ENCODE results near the gene AXDND1. TPM values are rescaled to one million over a fixed set of nuclear protein-coding genes. Genes with fewer than 3 reads are reported as not detected.

AXDND1 gene
- polyA plus RNA-seq, 1 donor (not counting 4 experiments of a cell fraction or from before 2014, with no cell fraction given), result 0.04 TPM

GRCh38 chr1:179541774-179542173 is 176.0 kb downstream of the AXDND1 start:
- Histone ChIP-seq H3K79me2 (ENCODE audit: control insufficient read depth, insufficient read depth, low read length) (no peaks in the 10 kb centered on the region), H3K9me1 (ENCODE audit: control insufficient read depth, extremely low read depth, insufficient read depth, low read length) (no peaks in the 10 kb centered on the region), H3K4me3 (ENCODE audit: control insufficient read depth in 2 of 3, extremely low read depth in 1 of 3, insufficient read depth in 2 of 3, low read depth in 1 of 3, low read length in 3 of 3) (no peak overlapping the region), H4K20me1 (ENCODE audit: control insufficient read depth, extremely low read depth, insufficient read depth, low read length) (no peaks in the 10 kb centered on the region), H3K9me3 (ENCODE audit: control insufficient read depth, low read depth, low read length) (no peaks in the 10 kb centered on the region), H2AFZ (ENCODE audit: control insufficient read depth, low read length) (no peak overlapping the region), H3K4me1 (ENCODE audit: control insufficient read depth, extremely low read depth, insufficient read depth, low read length) (no peaks in the 10 kb centered on the region), H3K27me3 (ENCODE audit: control insufficient read depth, extremely low read depth, insufficient read depth, low read length) (no peaks in the 10 kb centered on the region), H3K27ac (ENCODE audit: control insufficient read depth, insufficient read depth, low read length) (no peak overlapping the region), H3K9ac (ENCODE audit: control insufficient read depth, extremely low read depth, insufficient read depth, low read length) (no peak overlapping the region), H3K4me2 (ENCODE audit: control insufficient read depth, extremely low read depth, insufficient read depth, low read depth, low read length) (no peak overlapping the region), H3K36me3 (ENCODE audit: control insufficient read depth in 2 of 2, extremely low read depth in 1 of 2, insufficient read depth in 2 of 2, low read length in 2 of 2) (no peaks in the 10 kb centered on the region)
- no peak for DNase-seq (ENCODE audit: low read depth, low spot score)
- dilution Hi-C loops (cut with MboI; ENCODE audit: extremely low pct_ligation_motif_present, low sequenced_read_pairs), result no loop called here
- FAIRE-seq, result no peak
- TF ChIP-seq, protein P1, sequence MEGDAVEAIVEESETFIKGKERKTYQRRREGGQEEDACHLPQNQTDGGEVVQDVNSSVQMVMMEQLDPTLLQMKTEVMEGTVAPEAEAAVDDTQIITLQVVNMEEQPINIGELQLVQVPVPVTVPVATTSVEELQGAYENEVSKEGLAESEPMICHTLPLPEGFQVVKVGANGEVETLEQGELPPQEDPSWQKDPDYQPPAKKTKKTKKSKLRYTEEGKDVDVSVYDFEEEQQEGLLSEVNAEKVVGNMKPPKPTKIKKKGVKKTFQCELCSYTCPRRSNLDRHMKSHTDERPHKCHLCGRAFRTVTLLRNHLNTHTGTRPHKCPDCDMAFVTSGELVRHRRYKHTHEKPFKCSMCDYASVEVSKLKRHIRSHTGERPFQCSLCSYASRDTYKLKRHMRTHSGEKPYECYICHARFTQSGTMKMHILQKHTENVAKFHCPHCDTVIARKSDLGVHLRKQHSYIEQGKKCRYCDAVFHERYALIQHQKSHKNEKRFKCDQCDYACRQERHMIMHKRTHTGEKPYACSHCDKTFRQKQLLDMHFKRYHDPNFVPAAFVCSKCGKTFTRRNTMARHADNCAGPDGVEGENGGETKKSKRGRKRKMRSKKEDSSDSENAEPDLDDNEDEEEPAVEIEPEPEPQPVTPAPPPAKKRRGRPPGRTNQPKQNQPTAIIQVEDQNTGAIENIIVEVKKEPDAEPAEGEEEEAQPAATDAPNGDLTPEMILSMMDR (optimal IDR thresholded peaks at IDR 0.05 in 1 of 3, IDR thresholded peaks at IDR 0.05 in 1 of 3, conservative IDR thresholded peaks at IDR 0.05 in 1 of 3; ENCODE audit: extremely low read depth in 1 of 3, insufficient read depth in 2 of 3, low read length in 3 of 3), result no peak
- TF ChIP-seq EZH2 (IDR thresholded peaks at IDR 0.05; ENCODE audit: low read length), result no peak

DNA sequence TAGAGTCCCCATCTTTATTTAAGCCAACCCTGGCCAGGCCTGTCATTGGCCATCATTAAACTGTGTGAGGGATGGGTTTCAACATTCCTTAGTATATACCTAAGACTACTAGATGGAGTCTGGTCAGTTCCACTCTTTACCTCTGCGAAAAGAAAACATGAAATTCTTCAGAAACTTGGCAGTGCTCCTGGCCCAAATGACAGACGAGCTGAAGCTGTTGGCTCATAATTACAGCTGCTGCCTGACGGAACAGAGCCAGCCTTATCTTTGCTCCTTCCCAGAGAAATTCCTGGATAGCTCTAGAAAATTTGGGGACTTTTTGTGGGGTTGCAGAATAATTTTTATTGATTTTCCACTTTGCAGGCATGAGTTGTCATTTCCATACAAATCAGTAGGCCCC is 179.6 kb downstream of the AXDND1 start:
- H2AFZ ChIP-seq (ENCODE audit: control insufficient read depth, low read length), result no peak overlapping the region
- dilution Hi-C loops (cut with MboI; ENCODE audit: extremely low pct_ligation_motif_present, low sequenced_read_pairs), result no loop called here
- no peaks in the 10 kb centered on the region for H4K20me1 ChIP-seq (ENCODE audit: control insufficient read depth, extremely low read depth, insufficient read depth, low read length)
- H3K4me2 ChIP-seq (ENCODE audit: control insufficient read depth, extremely low read depth, insufficient read depth, low read depth, low read length), result no peak overlapping the region
- H3K9ac ChIP-seq (ENCODE audit: control insufficient read depth, extremely low read depth, insufficient read depth, low read length), result no peak overlapping the region
- TF ChIP-seq, protein P1 (optimal IDR thresholded peaks at IDR 0.05 in 1 of 3, IDR thresholded peaks at IDR 0.05 in 1 of 3, conservative IDR thresholded peaks at IDR 0.05 in 1 of 3; ENCODE audit: extremely low read depth in 1 of 3, insufficient read depth in 2 of 3, low read length in 3 of 3), result no peak
- no peak for TF ChIP-seq EZH2 (IDR thresholded peaks at IDR 0.05; ENCODE audit: low read length)
- no peak overlapping the region for H3K4me3 ChIP-seq (ENCODE audit: control insufficient read depth in 2 of 3, extremely low read depth in 1 of 3, insufficient read depth in 2 of 3, low read depth in 1 of 3, low read length in 3 of 3)
- H3K27me3 ChIP-seq (ENCODE audit: control insufficient read depth, extremely low read depth, insufficient read depth, low read length), result no peaks in the 10 kb centered on the region
- H3K4me1 ChIP-seq (ENCODE audit: control insufficient read depth, extremely low read depth, insufficient read depth, low read length), result no peaks in the 10 kb centered on the region
- FAIRE-seq (no peak), DNase-seq (ENCODE audit: low read depth, low spot score) (no peak)
- no peaks in the 10 kb centered on the region for H3K9me3 ChIP-seq (ENCODE audit: control insufficient read depth, low read depth, low read length)
- H3K27ac ChIP-seq (ENCODE audit: control insufficient read depth, insufficient read depth, low read length), result no peak overlapping the region
- no peaks in the 10 kb centered on the region for H3K9me1 ChIP-seq (ENCODE audit: control insufficient read depth, extremely low read depth, insufficient read depth, low read length)
- H3K79me2 ChIP-seq (ENCODE audit: control insufficient read depth, insufficient read depth, low read length), result no peaks in the 10 kb centered on the region
- H3K36me3 ChIP-seq (ENCODE audit: control insufficient read depth in 2 of 2, extremely low read depth in 1 of 2, insufficient read depth in 2 of 2, low read length in 2 of 2), result no peaks in the 10 kb centered on the region

Data from keratinocyte (primary cell).